GM19193 (cell line): ENCODE measurements around the gene SCAPER.

Source experiments
- POLR2A ChIP-seq: IDR thresholded peaks from 4 replicates; pipeline ENCODE4 v1.6.1; 2011; ENCODE audit not compliant: insufficient read depth, insufficient read length; ENCODE audit errors: extremely low read depth

SCAPER gene

DNA sequence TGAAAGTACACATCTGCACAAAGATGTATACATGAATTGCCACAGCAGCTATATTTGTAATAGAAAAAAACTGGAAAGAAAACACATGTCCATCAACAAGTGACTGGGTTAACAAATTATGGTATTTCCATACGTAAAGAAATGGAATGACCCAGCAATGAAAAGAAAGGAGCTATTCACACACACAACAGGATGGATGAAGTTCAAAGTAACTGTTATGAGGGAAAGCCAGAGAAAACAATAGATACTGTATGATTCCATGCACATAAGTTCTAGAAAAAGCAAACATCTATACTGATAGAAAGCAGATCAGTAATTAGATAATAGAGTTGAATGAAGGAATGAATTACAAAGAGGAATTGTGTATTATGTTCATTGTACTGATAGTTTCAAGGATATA, 152.0 kb downstream of the SCAPER start:
- no peak for TF ChIP-seq POLR2A

DNA sequence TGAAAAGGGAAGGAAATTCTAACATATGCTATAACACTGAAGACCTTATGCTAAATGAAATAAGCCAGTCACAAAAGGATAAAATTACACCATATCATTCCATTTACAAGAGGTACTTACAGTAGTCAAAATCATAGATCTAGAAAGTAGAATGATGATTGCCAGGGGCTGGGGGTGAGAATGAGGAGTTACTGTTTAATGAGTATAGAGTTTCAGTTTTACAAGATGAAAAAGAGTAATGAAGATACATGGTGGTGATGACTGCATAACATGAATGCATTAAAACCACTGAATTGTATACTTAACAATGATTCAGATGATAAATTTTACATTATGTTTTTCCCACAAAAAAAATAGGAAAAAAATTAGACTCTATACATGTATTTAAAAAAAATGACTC, 152.6 kb downstream of the SCAPER start:
- no peak for TF ChIP-seq POLR2A

- no peak for TF ChIP-seq POLR2A
These were observed 167.6 kb downstream of the SCAPER start for GRCh38 chr15:76737573-76737972.

DNA sequence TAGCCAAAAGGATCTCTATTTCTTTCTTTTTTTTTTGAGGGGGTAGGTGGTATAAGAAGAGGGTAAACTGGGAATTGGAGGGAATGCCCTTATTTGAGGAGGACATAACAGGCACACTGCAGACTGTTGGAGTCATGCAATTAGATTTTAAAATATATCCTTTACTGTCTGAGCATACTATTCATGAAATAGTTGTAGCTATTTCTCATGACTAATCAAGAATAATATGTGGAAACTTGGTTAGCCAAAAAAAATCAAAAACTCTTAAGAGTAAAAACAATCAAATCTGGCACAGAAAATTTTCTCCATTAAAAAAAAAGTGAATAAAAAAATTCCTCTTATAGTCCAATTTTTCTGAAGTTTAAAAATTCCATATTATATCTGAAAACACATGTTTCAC, 174.9 kb downstream of the SCAPER start:
- no peak for TF ChIP-seq POLR2A

GRCh38 chr15:76718863-76719262, 186.3 kb downstream of the SCAPER start:
- TF ChIP-seq POLR2A = no peak

GRCh38 chr15:76714950-76715349, 190.2 kb downstream of the SCAPER start:
- TF ChIP-seq POLR2A = no peak

GRCh38 chr15:76711351-76711827, 193.8 kb downstream of the SCAPER start:
- TF ChIP-seq POLR2A = no peak

DNA sequence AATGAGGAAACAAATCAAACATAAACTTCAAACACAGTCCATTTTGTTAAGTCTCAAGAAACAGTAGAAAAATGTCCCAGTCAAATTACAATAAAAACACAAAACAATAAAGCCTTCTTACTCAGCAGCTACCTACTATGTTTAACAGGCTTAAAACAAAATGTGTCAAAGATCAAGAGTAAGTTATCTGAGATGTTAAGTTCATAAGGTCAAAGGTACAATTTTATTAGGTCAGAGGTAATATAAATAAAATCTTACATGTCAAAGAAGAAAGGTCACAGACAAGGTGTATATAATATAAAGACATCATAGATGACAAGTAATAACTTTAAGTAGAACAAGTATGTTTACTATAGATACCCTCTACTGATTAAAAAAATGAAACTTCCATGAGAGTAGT, 208.3 kb downstream of the SCAPER start:
- TF ChIP-seq POLR2A = no peak

GRCh38 chr15:76684002-76684401, 221.1 kb downstream of the SCAPER start:
- TF ChIP-seq POLR2A = no peak

GRCh38 chr15:76682833-76683232, 222.3 kb downstream of the SCAPER start:
- TF ChIP-seq POLR2A = no peak

- no peak for TF ChIP-seq POLR2A
These were observed 222.9 kb downstream of the SCAPER start for GRCh38 chr15:76682259-76682658.

DNA sequence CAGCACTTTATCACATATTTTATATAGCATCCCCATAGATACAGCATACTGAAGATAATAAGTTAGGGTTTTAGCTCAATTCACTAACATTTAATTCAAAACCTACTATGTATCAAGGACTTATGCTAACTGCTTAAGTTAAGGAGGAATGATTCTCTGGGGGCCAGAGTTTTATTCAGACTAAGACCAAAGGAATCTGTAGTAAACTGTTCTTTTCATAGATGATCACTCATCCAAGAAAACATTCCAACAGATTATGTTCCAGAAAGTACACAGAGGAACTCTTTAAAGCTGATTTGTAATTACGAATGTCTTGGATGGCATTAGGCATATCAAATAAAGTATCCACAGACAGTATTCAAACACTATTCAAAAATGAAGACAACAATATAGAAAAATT, 226.4 kb downstream of the SCAPER start:
- no peak for TF ChIP-seq POLR2A

GRCh38 chr15:76674883-76675282, 230.3 kb downstream of the SCAPER start:
- no peak for TF ChIP-seq POLR2A

- TF ChIP-seq POLR2A = no peak
These were observed 235.5 kb downstream of the SCAPER start for GRCh38 chr15:76669521-76670207.

GRCh38 chr15:76668900-76669299, 236.2 kb downstream of the SCAPER start:
- no peak for TF ChIP-seq POLR2A

- TF ChIP-seq POLR2A = no peak
These were observed 237.0 kb downstream of the SCAPER start for GRCh38 chr15:76667943-76668715.
